ENCODE measurements around the gene STRBP. TPM values are rescaled to one million over a fixed set of nuclear protein-coding genes. Genes with fewer than 3 reads are reported as not detected.

Gene STRBP
- total and polyA plus RNA-seq, 8 donors: 16.5 to 40.4 (median 36.8) TPM

GRCh38 chr9:123150708-123151503 is 117.5 kb downstream of the STRBP start:
- Histone ChIP-seq H3K9me3 (no peaks in the 10 kb centered on the region), H3K4me3 (no peak overlapping the region), H3K27ac (no peak overlapping the region), H3K36me3 (no peaks in the 10 kb centered on the region), H3K4me1 (no peaks in the 10 kb centered on the region), H3K27me3 (no peaks in the 10 kb centered on the region)
- ATAC-seq: no peak
- no peak for TF ChIP-seq CTCF (IDR thresholded peaks at IDR 0.05)
- DNase-seq: no peak
- intact Hi-C loops (cut with DNase I): no loop called here

GRCh38 chr9:123149067-123149466 is 119.3 kb downstream of the STRBP start:
- no peak for DNase-seq
- no peak for TF ChIP-seq CTCF (IDR thresholded peaks at IDR 0.05)
- H3K36me3 ChIP-seq: no peaks in the 10 kb centered on the region
- no peak overlapping the region for H3K4me3 ChIP-seq
- H3K4me1 ChIP-seq: no peaks in the 10 kb centered on the region
- intact Hi-C loops (cut with DNase I): no loop called here
- ATAC-seq: no peak
- H3K9me3 ChIP-seq: no peaks in the 10 kb centered on the region
- H3K27ac ChIP-seq: no peak overlapping the region
- no peaks in the 10 kb centered on the region for H3K27me3 ChIP-seq

- no peaks in the 10 kb centered on the region for H3K9me3 ChIP-seq
- TF ChIP-seq CTCF (IDR thresholded peaks at IDR 0.05): no peak
- no peak for DNase-seq
- ATAC-seq: no peak
- no peaks in the 10 kb centered on the region for H3K4me1 ChIP-seq
- peaks cover 0 to 4% of the 10 kb centered on the region in 2 donors for H3K36me3 ChIP-seq
- intact Hi-C loops (cut with DNase I): no loop called here
- H3K4me3 ChIP-seq: no peak overlapping the region
- H3K27me3 ChIP-seq: no peaks in the 10 kb centered on the region
- H3K27ac ChIP-seq: no peak overlapping the region
Observed at GRCh38 chr9:123138163-123138562, 130.2 kb downstream of the STRBP start.

GRCh38 chr9:123135430-123135829 is 133.0 kb downstream of the STRBP start:
- no peak for DNase-seq
- Histone ChIP-seq H3K4me1 (no peaks in the 10 kb centered on the region), H3K4me3 (no peak overlapping the region), H3K27me3 (no peaks in the 10 kb centered on the region), H3K9me3 (no peaks in the 10 kb centered on the region), H3K27ac (no peak overlapping the region), H3K36me3 (peaks cover 0 to 10% of the 10 kb centered on the region in 2 donors)
- intact Hi-C loops (cut with DNase I): no loop called here
- no peak for ATAC-seq
- no peak for TF ChIP-seq CTCF (IDR thresholded peaks at IDR 0.05)

GRCh38 chr9:123132696-123133095 is 135.7 kb downstream of the STRBP start:
- no peaks in the 10 kb centered on the region for H3K9me3 ChIP-seq
- H3K4me3 ChIP-seq: no peak overlapping the region
- peaks cover 0 to 10% of the 10 kb centered on the region in 2 donors for H3K36me3 ChIP-seq
- H3K27ac ChIP-seq: no peak overlapping the region
- ATAC-seq (no peak), DNase-seq (no peak)
- no peak for TF ChIP-seq CTCF (IDR thresholded peaks at IDR 0.05)
- intact Hi-C loops (cut with DNase I): no loop called here
- H3K27me3 ChIP-seq: no peaks in the 10 kb centered on the region
- H3K4me1 ChIP-seq: no peaks in the 10 kb centered on the region
